WTC11 (cell line): ENCODE results near the gene OSCAR. TPM values are rescaled to one million over a fixed set of nuclear protein-coding genes. Genes with fewer than 3 reads are reported as not detected.
"Not testable (repeated sequence)": the region's sequence is repeated elsewhere in the genome, so short reads cannot be mapped to it uniquely, and the experiment has no call there.

ENCODE experiments used
- ATAC-seq: fragments of 200-7000 bp; cut with Tn5 transposase; 2 replicates; pipeline ENCODE4 v1.10.0; 2021; ENCODE audit warnings: mild to moderate bottlenecking, moderate library complexity
- CTCF ChIA-PET: fragments of 300-600 bp; sonication (Branson Sonifier 250); formaldehyde crosslinking; loops from one replicate; lab custom pipeline; 2021; ENCODE audit warnings: antibody characterized with exemption; lab: Charles Lee
- POLR2A ChIA-PET: fragments of 350-600 bp; sonication (Branson Sonifier 250); formaldehyde crosslinking; loops from one replicate; lab custom pipeline; 2021; ENCODE audit warnings: antibody characterized with exemption; lab: Charles Lee
- DNase-seq: peaks from one replicate; pipeline ENCODE4 v3.0.0; 2021; ENCODE audit warnings: low spot score
- H3K27ac Mint-ChIP-seq: 2 replicates; pipeline ENCODE4 v1.8.0; 2021; ENCODE audit warnings: mixed read lengths
- H3K27me3 Mint-ChIP-seq: 2 replicates; pipeline ENCODE4 v1.8.0; 2021; ENCODE audit warnings: low read depth, mild to moderate bottlenecking, moderate library complexity, mixed read lengths
- H3K36me3 Mint-ChIP-seq: 2 replicates; pipeline ENCODE4 v1.8.0; 2021; ENCODE audit warnings: mixed read lengths
- H3K4me1 Mint-ChIP-seq: 2 replicates; pipeline ENCODE4 v1.8.0; 2022; ENCODE audit warnings: mixed read lengths
- H3K4me3 Mint-ChIP-seq: 2 replicates; pipeline ENCODE4 v1.8.0; 2021; ENCODE audit warnings: mild to moderate bottlenecking, moderate library complexity, mixed read lengths
- H3K9me3 Mint-ChIP-seq: 2 replicates; pipeline ENCODE4 v1.8.0; 2021; ENCODE audit warnings: mixed read lengths
- ATF2 ChIP-seq: sonication (generic); formaldehyde crosslinking; IDR thresholded peaks from 2 replicates; pipeline ENCODE4 v1.8.1; 2022; ENCODE audit warnings: low read depth, missing genetic modification reagents, borderline replicate concordance
- ATF3 ChIP-seq: sonication (generic); formaldehyde crosslinking; conservative IDR thresholded peaks from 2 replicates; pipeline ENCODE4 v1.8.1; 2022; ENCODE audit warnings: mild to moderate bottlenecking, missing genetic modification reagents
- CDX4 ChIP-seq: fragments of 250-450 bp; sonication (Bioruptor Pico); IDR thresholded peaks from 2 replicates; pipeline ENCODE4 v1.9.0; 2021; ENCODE audit warnings: moderate library complexity, mild to moderate bottlenecking, inconsistent platforms, borderline replicate concordance
- ELF4 ChIP-seq: sonication (generic); formaldehyde crosslinking; IDR thresholded peaks from 2 replicates; pipeline ENCODE4 v1.8.1; 2022; ENCODE audit warnings: low read depth, mild to moderate bottlenecking, moderate library complexity, missing genetic modification reagents
- ETV6 ChIP-seq: sonication (generic); formaldehyde crosslinking; IDR thresholded peaks from 2 replicates; pipeline ENCODE4 v1.8.1; 2022; ENCODE audit warnings: mild to moderate bottlenecking, missing genetic modification reagents
- FOXP1 ChIP-seq: sonication (generic); formaldehyde crosslinking; IDR thresholded peaks from 2 replicates; pipeline ENCODE4 v1.8.0; 2022; ENCODE audit warnings: missing genetic modification reagents, mild to moderate bottlenecking, moderate library complexity, borderline replicate concordance
- GRHL2 ChIP-seq: fragments of 250-450 bp; sonication (Bioruptor Pico); IDR thresholded peaks from 2 replicates; pipeline ENCODE4 v1.8.0; 2022; ENCODE audit warnings: mild to moderate bottlenecking, moderate library complexity; ENCODE audit not compliant: insufficient replicate concordance, severe bottlenecking
- IRF1 ChIP-seq: sonication (generic); formaldehyde crosslinking; IDR thresholded peaks from 2 replicates; pipeline ENCODE4 v1.8.0; 2023; ENCODE audit warnings: missing genetic modification reagents
- JAZF1 ChIP-seq: fragments of 250-450 bp; sonication (Bioruptor Pico); IDR thresholded peaks from 2 replicates; pipeline ENCODE4 v1.9.0; 2021; ENCODE audit warnings: moderate library complexity, mild to moderate bottlenecking, inconsistent platforms
- KAT7 ChIP-seq: sonication (generic); formaldehyde crosslinking; IDR thresholded peaks from 2 replicates; pipeline ENCODE4 v1.8.1; 2023; ENCODE audit warnings: missing genetic modification reagents, mild to moderate bottlenecking, borderline replicate concordance
- PRRX2 ChIP-seq: fragments of 250-450 bp; sonication (Bioruptor Pico); IDR thresholded peaks from 2 replicates; pipeline ENCODE4 v1.8.0; 2021; ENCODE audit warnings: mild to moderate bottlenecking
- SMAD4 ChIP-seq: sonication (generic); formaldehyde crosslinking; IDR thresholded peaks from 2 replicates; pipeline ENCODE4 v1.8.0; 2022; ENCODE audit warnings: mild to moderate bottlenecking, missing genetic modification reagents
- SOX15 ChIP-seq: fragments of 250-450 bp; sonication (Bioruptor Pico); IDR thresholded peaks from 2 replicates; pipeline ENCODE4 v1.9.0; 2021; ENCODE audit warnings: mild to moderate bottlenecking
- STAT6 ChIP-seq: sonication (generic); formaldehyde crosslinking; conservative IDR thresholded peaks from 2 replicates; pipeline ENCODE4 v1.8.1; 2023; ENCODE audit warnings: mild to moderate bottlenecking, low read depth, missing genetic modification reagents, moderate library complexity
- TCF7 ChIP-seq: sonication (generic); formaldehyde crosslinking; IDR thresholded peaks from 2 replicates; pipeline ENCODE4 v1.8.0; 2022; ENCODE audit warnings: mild to moderate bottlenecking, low read depth, missing genetic modification reagents, moderate library complexity
- USF1 ChIP-seq: sonication (generic); formaldehyde crosslinking; IDR thresholded peaks from 2 replicates; pipeline ENCODE4 v1.8.0; 2022; ENCODE audit warnings: mild to moderate bottlenecking, missing genetic modification reagents
- ZBTB43 ChIP-seq: sonication (generic); formaldehyde crosslinking; IDR thresholded peaks from 2 replicates; pipeline ENCODE4 v1.8.1; 2023; ENCODE audit warnings: mild to moderate bottlenecking, missing genetic modification reagents
- ZNF121 ChIP-seq: sonication (generic); formaldehyde crosslinking; IDR thresholded peaks from 2 replicates; pipeline ENCODE4 v1.8.0; 2023; ENCODE audit warnings: missing genetic modification reagents
- ZNF317 ChIP-seq: sonication (generic); formaldehyde crosslinking; IDR thresholded peaks from 2 replicates; pipeline ENCODE4 v1.8.1; 2023; ENCODE audit warnings: low read depth, mild to moderate bottlenecking, moderate library complexity, missing genetic modification reagents, borderline replicate concordance
- ZNF416 ChIP-seq: fragments of 250-450 bp; sonication (Bioruptor Pico); IDR thresholded peaks from 2 replicates; pipeline ENCODE4 v1.9.0; 2021; ENCODE audit warnings: mild to moderate bottlenecking, inconsistent platforms
- total RNA-seq: library from RNA; stranded (reverse); gene quantifications from 3 replicates; pipeline ENCODE4 v1.2.3, GENCODE V29; 2021

The OSCAR gene
- total RNA-seq, 1 experiment from 2014 or later: 2.3 TPM

DNA sequence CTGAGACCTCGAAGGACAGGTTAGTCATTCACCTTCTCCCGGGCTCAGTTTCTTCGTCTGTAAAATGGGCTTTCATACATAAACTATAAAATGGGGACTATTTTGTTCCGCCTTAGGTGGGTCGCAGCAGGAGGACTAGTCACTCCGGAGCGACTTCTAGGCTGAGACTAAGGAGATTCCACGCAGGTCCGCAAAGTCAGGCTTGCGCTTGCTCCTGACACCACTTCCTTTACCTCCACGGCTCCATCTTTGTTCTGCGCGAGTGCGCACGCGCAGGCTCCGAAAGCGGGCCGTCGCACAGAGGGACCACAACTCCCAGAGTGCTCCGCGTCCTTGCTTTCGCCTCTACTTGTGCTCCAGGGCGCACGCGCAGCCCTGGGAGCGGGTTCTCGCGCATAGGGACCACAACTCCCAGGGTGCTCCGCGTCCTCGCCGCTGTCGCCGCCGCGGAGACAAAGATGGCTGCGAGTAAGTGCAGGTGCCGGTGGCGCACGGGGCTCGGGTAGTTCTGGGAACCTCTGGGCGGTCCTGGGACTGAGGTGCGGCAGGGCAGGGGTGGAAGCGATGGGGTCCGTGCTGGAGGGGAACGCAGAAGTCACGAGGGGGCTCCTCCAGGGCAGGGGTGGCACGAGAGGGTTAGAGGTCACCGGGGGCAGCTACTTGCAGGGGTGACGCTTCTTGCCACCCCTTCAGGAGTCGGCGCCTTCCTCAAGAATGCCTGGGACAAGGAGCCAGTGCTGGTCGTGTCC, 2.0 kb upstream of the OSCAR start, which contains the start of gene NDUFA3 (continued):
- TF ChIP-seq GRHL2 (CRISPR knock-in tag): no peak
- no peak for TF ChIP-seq USF1 (CRISPR knock-in tag)
- TF ChIP-seq FOXP1 (CRISPR knock-in tag): peak; percentile 93
- no peak for TF ChIP-seq CDX4 (CRISPR knock-in tag)
- no peak for TF ChIP-seq SOX15 (CRISPR knock-in tag)
- TF ChIP-seq JAZF1 (CRISPR knock-in tag): no peak
- TF ChIP-seq TCF7 (CRISPR knock-in tag): no peak
- no peak for TF ChIP-seq ZNF121 (CRISPR knock-in tag)
- no peak for TF ChIP-seq KAT7 (CRISPR knock-in tag)
- TF ChIP-seq STAT6 (CRISPR knock-in tag): no peak
- TF ChIP-seq SMAD4: no peak
- TF ChIP-seq ZNF416 (CRISPR knock-in tag): no peak
- peak; percentile 67; the same call in 1 of the 2 replicates for TF ChIP-seq IRF1 (CRISPR knock-in tag)
- no peak for TF ChIP-seq PRRX2 (CRISPR knock-in tag)
- TF ChIP-seq ETV6 (CRISPR knock-in tag): no peak; the same call in 1 of the 2 replicates
- TF ChIP-seq ELF4 (CRISPR knock-in tag): no peak

GRCh38 chr19:54099903-54100255, 724 bp downstream of the OSCAR start:
- POLR2A ChIA-PET, H3K4me3 Mint-ChIP-seq, ATAC-seq, H3K4me1 Mint-ChIP-seq, H3K9me3 Mint-ChIP-seq, H3K36me3 Mint-ChIP-seq, DNase-seq: not testable (repeated sequence)
- Mint-ChIP-seq H3K27ac (peak overlapping the region; percentile 70), H3K27me3 (peaks cover 17% of the 10 kb centered on the region)
- CTCF ChIA-PET: interaction anchor here (1.6 kb wide), 1 partner anchor 70 kb away, joined by 6 read pairs; no protein-coding TSS in a partner anchor

GRCh38 chr19:54099190-54099902, 1.3 kb downstream of the OSCAR start:
- DNase-seq (no peak), ATAC-seq (no peak)
- Mint-ChIP-seq H3K27ac (no peak overlapping the region), H3K4me1 (peaks cover 8% of the 10 kb centered on the region), H3K9me3 (no peaks in the 10 kb centered on the region; the same call in 1 of the 2 replicates)
- ChIA-PET POLR2A (interaction anchor here (0.7 kb wide), 1 partner anchor 75 kb away, joined by 3 read pairs; no protein-coding TSS in a partner anchor), CTCF (interaction anchor here (0.7 to 1.6 kb wide), 4 partner anchors 29 to 293 kb away, joined by 3 to 6 read pairs (median 3); no protein-coding TSS in a partner anchor)
- TF ChIP-seq ZBTB43 (CRISPR knock-in tag) (no peak), SOX15 (CRISPR knock-in tag) (no peak), ZNF317 (CRISPR knock-in tag) (no peak), ATF3 (CRISPR knock-in tag) (no peak), ATF2 (CRISPR knock-in tag) (no peak)
- TF ChIP-seq, all 79 proteins: peak for 0
- H3K27me3 Mint-ChIP-seq: peaks cover 23% of the 10 kb centered on the region
- H3K36me3 Mint-ChIP-seq: peaks cover 1% of the 10 kb centered on the region; the same call in 1 of the 2 replicates
- H3K4me3 Mint-ChIP-seq: no peak overlapping the region
